Activated T-cell treated with anti-CD3 and anti-CD28 coated beads, Interleukin-2, amount 50 U/mL, for 4 hours (primary cell): ENCODE data around the gene NEURL1. TPM values are rescaled to one million over a fixed set of nuclear protein-coding genes. Genes with fewer than 3 reads are reported as not detected.

Source experiments
- ATAC-seq, 2 donors: fragments of 200-7000 bp; cut with Tn5 transposase; one replicate each; pipeline ENCODE4 v1.10.0; 2021
- DNase-seq: peaks from one replicate; pipeline ENCODE4 v3.0.0-alpha.2; 2020
- H3K27me3 Mint-ChIP-seq: one replicate; pipeline ENCODE4 v1.8.0; 2021; ENCODE audit warnings: low read depth, mixed read lengths
- H3K36me3 Mint-ChIP-seq: one replicate; pipeline ENCODE4 v1.8.0; 2022; ENCODE audit warnings: mixed read lengths; ENCODE audit not compliant: insufficient read depth
- H3K4me1 Mint-ChIP-seq: one replicate; pipeline ENCODE4 v1.8.0; 2021; ENCODE audit warnings: low read depth, mixed read lengths
- H3K4me3 Mint-ChIP-seq: one replicate; pipeline ENCODE4 v1.8.0; 2021; ENCODE audit warnings: mild to moderate bottlenecking, moderate library complexity, mixed read lengths
- H3K9me3 Mint-ChIP-seq: one replicate; pipeline ENCODE4 v1.8.0; 2021; ENCODE audit warnings: mixed read lengths
- total RNA-seq, 3 donors: library from RNA; stranded (reverse); gene quantifications; one replicate each; pipeline ENCODE4 v1.2.1, GENCODE V29; 2021

Gene NEURL1
- total RNA-seq, 3 donors from 2014 or later: 0.84 to 2.0 (median 1.5) TPM

GRCh38 chr10:103574097-103575061 lies 80.9 kb downstream of the NEURL1 start:
- Mint-ChIP-seq H3K4me3 (no peak overlapping the region), H3K9me3 (no peaks in the 10 kb centered on the region), H3K4me1 (no peaks in the 10 kb centered on the region), H3K27me3 (no peaks in the 10 kb centered on the region), H3K36me3 (no peaks in the 10 kb centered on the region)
- DNase-seq (no peak), ATAC-seq (no peak)

- no peaks in the 10 kb centered on the region for H3K27me3 Mint-ChIP-seq
- DNase-seq: no peak
- H3K36me3 Mint-ChIP-seq: no peaks in the 10 kb centered on the region
- no peak for ATAC-seq
- no peaks in the 10 kb centered on the region for H3K4me1 Mint-ChIP-seq
- no peaks in the 10 kb centered on the region for H3K9me3 Mint-ChIP-seq
- H3K4me3 Mint-ChIP-seq: no peak overlapping the region
These were observed 82.0 kb downstream of the NEURL1 start for GRCh38 chr10:103575416-103576075.

GRCh38 chr10:103576076-103576471 lies 82.6 kb downstream of the NEURL1 start:
- no peaks in the 10 kb centered on the region for H3K36me3 Mint-ChIP-seq
- ATAC-seq: no peak
- no peaks in the 10 kb centered on the region for H3K27me3 Mint-ChIP-seq
- no peaks in the 10 kb centered on the region for H3K9me3 Mint-ChIP-seq
- no peak for DNase-seq
- H3K4me3 Mint-ChIP-seq: no peak overlapping the region
- H3K4me1 Mint-ChIP-seq: no peaks in the 10 kb centered on the region

- Mint-ChIP-seq H3K27me3 (no peaks in the 10 kb centered on the region), H3K36me3 (no peaks in the 10 kb centered on the region), H3K4me3 (no peak overlapping the region), H3K9me3 (no peaks in the 10 kb centered on the region), H3K4me1 (no peaks in the 10 kb centered on the region)
- ATAC-seq (no peak), DNase-seq (no peak)
These were observed 83.4 kb downstream of the NEURL1 start for GRCh38 chr10:103576862-103577261.

GRCh38 chr10:103578782-103579382 lies 85.4 kb downstream of the NEURL1 start:
- DNase-seq (no peak), ATAC-seq (peak in 1 of 2 donors; percentile 30)
- no peaks in the 10 kb centered on the region for H3K36me3 Mint-ChIP-seq
- no peak overlapping the region for H3K4me3 Mint-ChIP-seq
- peaks cover 3% of the 10 kb centered on the region for H3K4me1 Mint-ChIP-seq
- H3K27me3 Mint-ChIP-seq: no peaks in the 10 kb centered on the region
- H3K9me3 Mint-ChIP-seq: no peaks in the 10 kb centered on the region

GRCh38 chr10:103580011-103580410 lies 86.5 kb downstream of the NEURL1 start:
- ATAC-seq: no peak
- no peaks in the 10 kb centered on the region for H3K36me3 Mint-ChIP-seq
- peaks cover 6% of the 10 kb centered on the region for H3K4me1 Mint-ChIP-seq
- DNase-seq: no peak
- no peaks in the 10 kb centered on the region for H3K27me3 Mint-ChIP-seq
- H3K4me3 Mint-ChIP-seq: no peak overlapping the region
- H3K9me3 Mint-ChIP-seq: no peaks in the 10 kb centered on the region

GRCh38 chr10:103580430-103580829 lies 86.9 kb downstream of the NEURL1 start:
- Mint-ChIP-seq H3K4me1 (peaks cover 7% of the 10 kb centered on the region), H3K36me3 (no peaks in the 10 kb centered on the region), H3K27me3 (no peaks in the 10 kb centered on the region), H3K9me3 (no peaks in the 10 kb centered on the region), H3K4me3 (no peak overlapping the region)
- DNase-seq: no peak
- no peak for ATAC-seq

- Mint-ChIP-seq H3K36me3 (no peaks in the 10 kb centered on the region), H3K4me3 (no peak overlapping the region), H3K4me1 (peaks cover 7% of the 10 kb centered on the region), H3K27me3 (no peaks in the 10 kb centered on the region), H3K9me3 (no peaks in the 10 kb centered on the region)
- ATAC-seq (no peak), DNase-seq (no peak)
These were observed 88.0 kb downstream of the NEURL1 start for GRCh38 chr10:103581499-103581898.

GRCh38 chr10:103582331-103583123 lies 89.0 kb downstream of the NEURL1 start:
- Mint-ChIP-seq H3K9me3 (peaks cover 4% of the 10 kb centered on the region), H3K36me3 (no peaks in the 10 kb centered on the region), H3K4me3 (no peak overlapping the region), H3K4me1 (peaks cover 7% of the 10 kb centered on the region), H3K27me3 (no peaks in the 10 kb centered on the region)
- DNase-seq (no peak), ATAC-seq (no peak)

- H3K9me3 Mint-ChIP-seq: peaks cover 4% of the 10 kb centered on the region
- ATAC-seq (no peak), DNase-seq (no peak)
- H3K27me3 Mint-ChIP-seq: no peaks in the 10 kb centered on the region
- no peaks in the 10 kb centered on the region for H3K36me3 Mint-ChIP-seq
- peaks cover 7% of the 10 kb centered on the region for H3K4me1 Mint-ChIP-seq
- peak overlapping the region; percentile 85 for H3K4me3 Mint-ChIP-seq
These were observed 90.3 kb downstream of the NEURL1 start for GRCh38 chr10:103583871-103584215.

GRCh38 chr10:103584216-103585010 lies 90.9 kb downstream of the NEURL1 start:
- Mint-ChIP-seq H3K36me3 (no peaks in the 10 kb centered on the region), H3K27me3 (no peaks in the 10 kb centered on the region), H3K4me1 (peaks cover 7% of the 10 kb centered on the region), H3K9me3 (peaks cover 4% of the 10 kb centered on the region), H3K4me3 (peak overlapping the region; percentile 85)
- DNase-seq: peak; percentile 70
- ATAC-seq: peak; percentile 77 to 82

GRCh38 chr10:103585011-103585405 lies 91.5 kb downstream of the NEURL1 start:
- ATAC-seq (no peak), DNase-seq (no peak)
- Mint-ChIP-seq H3K4me3 (peak overlapping the region; percentile 35), H3K4me1 (peaks cover 7% of the 10 kb centered on the region), H3K36me3 (no peaks in the 10 kb centered on the region), H3K9me3 (peaks cover 4% of the 10 kb centered on the region), H3K27me3 (no peaks in the 10 kb centered on the region)

GRCh38 chr10:103587073-103587472 lies 93.6 kb downstream of the NEURL1 start:
- Mint-ChIP-seq H3K27me3 (no peaks in the 10 kb centered on the region), H3K4me3 (no peak overlapping the region), H3K4me1 (peaks cover 7% of the 10 kb centered on the region), H3K36me3 (no peaks in the 10 kb centered on the region), H3K9me3 (peaks cover 4% of the 10 kb centered on the region)
- no peak for DNase-seq
- no peak for ATAC-seq
